Measurements from ENCODE around the gene VEGFC.

Gene VEGFC

DNA sequence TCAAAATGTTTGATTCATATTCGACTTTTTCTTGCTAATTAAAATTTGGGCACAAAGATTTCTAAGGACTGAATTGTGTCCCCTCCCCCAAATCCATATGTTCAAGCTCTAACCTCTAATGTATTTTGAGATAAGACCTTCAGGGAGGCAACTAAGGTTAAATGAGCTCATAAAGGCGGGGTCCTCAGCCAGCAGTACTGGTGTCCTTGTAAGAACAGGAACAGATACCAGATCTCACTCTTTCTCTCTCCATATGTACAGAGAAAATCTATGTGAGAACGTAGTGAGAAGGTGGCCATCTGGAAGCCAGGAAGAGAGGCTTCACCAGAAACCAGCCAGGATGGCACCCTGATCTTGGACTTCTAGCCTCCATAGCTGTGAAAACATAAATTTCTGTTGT is 116.9 kb downstream of the VEGFC start:
- TF ChIP-seq, protein P1, sequence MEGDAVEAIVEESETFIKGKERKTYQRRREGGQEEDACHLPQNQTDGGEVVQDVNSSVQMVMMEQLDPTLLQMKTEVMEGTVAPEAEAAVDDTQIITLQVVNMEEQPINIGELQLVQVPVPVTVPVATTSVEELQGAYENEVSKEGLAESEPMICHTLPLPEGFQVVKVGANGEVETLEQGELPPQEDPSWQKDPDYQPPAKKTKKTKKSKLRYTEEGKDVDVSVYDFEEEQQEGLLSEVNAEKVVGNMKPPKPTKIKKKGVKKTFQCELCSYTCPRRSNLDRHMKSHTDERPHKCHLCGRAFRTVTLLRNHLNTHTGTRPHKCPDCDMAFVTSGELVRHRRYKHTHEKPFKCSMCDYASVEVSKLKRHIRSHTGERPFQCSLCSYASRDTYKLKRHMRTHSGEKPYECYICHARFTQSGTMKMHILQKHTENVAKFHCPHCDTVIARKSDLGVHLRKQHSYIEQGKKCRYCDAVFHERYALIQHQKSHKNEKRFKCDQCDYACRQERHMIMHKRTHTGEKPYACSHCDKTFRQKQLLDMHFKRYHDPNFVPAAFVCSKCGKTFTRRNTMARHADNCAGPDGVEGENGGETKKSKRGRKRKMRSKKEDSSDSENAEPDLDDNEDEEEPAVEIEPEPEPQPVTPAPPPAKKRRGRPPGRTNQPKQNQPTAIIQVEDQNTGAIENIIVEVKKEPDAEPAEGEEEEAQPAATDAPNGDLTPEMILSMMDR (conservative IDR thresholded peaks at IDR 0.05; ENCODE audit: low read depth, low read length), result no peak
- no peak overlapping the region for H3K4me3 ChIP-seq (ENCODE audit: low read length)

DNA sequence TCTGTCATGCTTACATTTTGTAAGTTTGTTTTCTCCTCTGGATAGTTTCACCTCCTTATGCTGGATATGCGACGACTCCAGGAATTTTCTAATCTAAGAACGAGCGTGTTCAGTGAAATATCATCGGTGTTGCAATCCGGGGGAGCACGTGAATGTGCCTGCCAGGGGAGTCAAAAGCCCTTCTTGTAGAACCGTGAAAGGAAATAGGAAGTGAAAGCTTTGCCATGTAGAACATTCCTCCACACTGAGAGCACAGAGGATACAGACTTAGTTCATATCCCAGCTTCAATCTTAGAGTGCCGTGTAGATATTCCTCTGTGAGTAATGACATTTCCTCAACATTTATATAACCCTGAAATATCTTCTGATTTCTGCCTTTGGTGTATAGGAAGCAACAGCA is 121.2 kb downstream of the VEGFC start:
- H3K4me3 ChIP-seq (ENCODE audit: low read length), result no peak overlapping the region
- DNase-seq (ENCODE audit: low read depth), result no peak
- TF ChIP-seq, protein P1 (conservative IDR thresholded peaks at IDR 0.05; ENCODE audit: low read depth, low read length), result no peak

More for the DNA sequence above, 116.9 kb downstream of the VEGFC start:
- no peak for DNase-seq (ENCODE audit: low read depth)

DNA sequence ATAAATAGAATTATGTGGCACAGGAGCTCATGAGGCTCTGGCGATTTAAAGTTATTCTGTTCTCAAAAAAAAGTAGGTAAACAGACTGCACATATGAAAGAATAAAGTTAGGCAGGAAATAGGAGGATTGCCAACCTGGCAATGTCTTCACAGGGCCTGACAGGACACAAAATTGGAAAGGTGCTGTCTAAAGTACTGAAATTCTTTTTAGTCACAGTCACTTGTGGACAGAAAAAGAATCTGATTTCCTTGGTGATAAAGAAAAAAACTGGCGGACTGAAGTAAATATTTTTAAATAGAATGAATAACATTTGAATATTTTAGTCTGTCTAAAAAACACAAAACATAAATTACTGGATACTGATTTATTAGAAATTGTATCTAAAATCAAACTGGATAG is 124.4 kb downstream of the VEGFC start:
- TF ChIP-seq, protein P1 (conservative IDR thresholded peaks at IDR 0.05; ENCODE audit: low read depth, low read length), result no peak
- no peak overlapping the region for H3K4me3 ChIP-seq (ENCODE audit: low read length)
- no peak for DNase-seq (ENCODE audit: low read depth)

DNA sequence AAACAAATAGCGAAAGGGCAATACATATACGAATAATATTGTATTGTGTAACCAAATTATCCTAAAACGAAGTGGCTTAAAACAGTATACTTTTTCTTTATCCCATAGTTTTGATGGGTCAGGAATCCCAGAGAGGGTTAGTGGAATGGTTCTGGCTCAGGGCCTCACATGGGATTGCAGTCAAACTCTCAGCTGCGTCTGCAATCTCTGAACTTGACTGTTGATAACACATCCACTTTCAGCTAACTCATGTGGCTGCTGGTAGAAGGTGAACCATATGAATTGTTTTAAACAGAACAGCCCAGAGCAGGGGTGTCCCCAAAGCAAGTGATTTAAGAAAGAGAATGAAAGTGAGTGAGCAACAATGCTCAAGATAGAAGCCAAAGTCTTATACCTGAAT is 127.8 kb downstream of the VEGFC start:
- DNase-seq (ENCODE audit: low read depth), result no peak
- H3K4me3 ChIP-seq (ENCODE audit: low read length), result no peak overlapping the region
- TF ChIP-seq, protein P1 (conservative IDR thresholded peaks at IDR 0.05; ENCODE audit: low read depth, low read length), result no peak

DNA sequence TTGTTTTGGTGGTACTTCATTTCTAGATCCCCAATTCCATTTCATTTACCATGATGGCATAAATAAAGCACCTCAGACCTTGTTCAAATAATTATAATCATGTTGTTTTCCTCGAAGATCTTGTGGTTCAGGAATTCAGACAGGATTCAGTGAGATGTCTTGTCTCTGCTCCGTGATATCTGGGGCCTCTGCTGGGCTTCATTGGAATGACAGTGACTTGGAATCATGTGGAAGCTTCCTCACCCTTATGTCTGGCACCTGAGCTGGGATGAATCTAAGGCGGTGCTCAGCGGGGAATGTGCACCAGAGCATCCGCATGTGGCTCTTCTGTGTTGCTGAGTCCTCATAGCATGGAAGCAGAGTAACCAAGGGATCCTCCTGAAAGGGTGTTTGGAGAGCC is 132.2 kb downstream of the VEGFC start:
- no peak for DNase-seq (ENCODE audit: low read depth)
- TF ChIP-seq, protein P1 (conservative IDR thresholded peaks at IDR 0.05; ENCODE audit: low read depth, low read length), result no peak
- no peak overlapping the region for H3K4me3 ChIP-seq (ENCODE audit: low read length)

DNA sequence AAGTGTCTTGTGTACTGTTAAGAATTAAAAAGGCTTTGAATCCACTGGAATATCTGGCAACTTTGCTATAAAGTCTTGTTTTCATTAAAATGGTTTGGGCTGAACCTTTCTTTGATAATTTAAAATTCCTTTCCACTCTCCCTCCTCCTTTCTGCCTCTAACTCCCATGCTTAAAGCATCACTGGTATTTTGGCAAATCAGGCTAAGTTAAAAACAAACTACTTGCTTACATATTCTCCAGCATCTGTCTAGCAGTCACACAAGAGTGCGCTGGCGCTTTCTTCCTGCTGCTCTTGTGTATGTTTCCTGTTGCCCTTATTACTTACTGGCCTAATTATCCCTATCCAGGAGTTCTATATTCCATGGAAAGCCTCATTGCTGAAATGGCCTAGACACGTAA is 136.6 kb downstream of the VEGFC start:
- DNase-seq (ENCODE audit: low read depth), result no peak

DNA sequence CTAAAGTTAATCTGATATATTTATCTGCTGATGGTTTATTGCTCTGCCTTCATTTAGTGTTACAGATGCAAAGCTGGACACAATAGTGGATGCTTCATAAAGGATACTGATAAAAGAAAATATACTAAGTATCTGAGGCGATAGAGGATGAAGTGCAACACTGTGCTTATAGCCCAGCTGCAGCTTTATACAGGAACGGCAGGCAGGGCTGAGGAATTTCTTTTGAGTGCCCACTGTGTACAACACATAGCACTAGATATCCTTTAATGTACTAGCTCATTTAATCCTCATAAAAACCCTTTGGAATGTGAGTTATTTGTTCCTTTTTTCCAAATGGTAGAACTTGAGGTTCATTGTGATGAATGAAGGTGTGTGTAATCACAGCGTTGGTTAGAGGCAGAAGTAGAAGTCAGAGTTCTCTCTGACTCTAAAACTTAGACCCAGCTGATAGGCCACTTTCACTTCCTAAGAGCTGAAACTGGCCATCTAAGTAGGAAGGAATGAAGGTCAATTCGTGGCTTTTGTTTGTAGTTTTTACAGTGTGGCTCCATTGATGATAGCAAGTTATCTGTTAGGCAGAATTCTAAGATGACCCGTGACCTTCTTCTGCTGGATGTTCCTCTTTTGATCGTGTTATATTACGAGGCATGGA is 138.0 kb downstream of the VEGFC start:
- TF ChIP-seq, protein P1 (conservative IDR thresholded peaks at IDR 0.05; ENCODE audit: low read depth, low read length), result no peak
- DNase-seq (ENCODE audit: low read depth), result no peak
- no peak overlapping the region for H3K4me3 ChIP-seq (ENCODE audit: low read length)

More for the DNA sequence above, 136.6 kb downstream of the VEGFC start:
- TF ChIP-seq, protein P1 (conservative IDR thresholded peaks at IDR 0.05; ENCODE audit: low read depth, low read length), result no peak
- no peak overlapping the region for H3K4me3 ChIP-seq (ENCODE audit: low read length)

Measured in retinal pigment epithelial cell (primary cell).